Endodermal cell (in vitro differentiated cells): ENCODE data around the gene LCP1. TPM values are rescaled to one million over a fixed set of nuclear protein-coding genes. Genes with fewer than 3 reads are reported as not detected.

Source experiments
- DNase-seq: peaks from one replicate; pipeline ENCODE4 v3.0.0-alpha.2; 2017
- H3K27ac ChIP-seq: 2 replicates; pipeline ENCODE4 v1.5.1; 2013; ENCODE audit warnings: mild to moderate bottlenecking, low read depth, low read length, moderate library complexity
- H3K27me3 ChIP-seq: 2 replicates; pipeline ENCODE4 v1.6.1; 2013; ENCODE audit warnings: mild to moderate bottlenecking, low read length, moderate library complexity; ENCODE audit not compliant: insufficient read depth, control insufficient read depth, poor library complexity, severe bottlenecking
- H3K36me3 ChIP-seq: 2 replicates; pipeline ENCODE4 v1.7.0; 2013; ENCODE audit warnings: mild to moderate bottlenecking, low read length, moderate library complexity; ENCODE audit not compliant: control insufficient read depth, insufficient read depth
- H3K4me1 ChIP-seq: one replicate; pipeline ENCODE4 v1.7.0; 2013; ENCODE audit warnings: low read length; ENCODE audit not compliant: control insufficient read depth, insufficient read depth
- H3K4me3 ChIP-seq: 2 replicates; pipeline ENCODE4 v1.5.1; 2013; ENCODE audit warnings: mild to moderate bottlenecking, low read length, moderate library complexity
- H3K9ac ChIP-seq: 2 replicates; pipeline ENCODE4 v1.6.1; 2013; ENCODE audit warnings: mild to moderate bottlenecking, low read length, moderate library complexity; ENCODE audit not compliant: poor library complexity, severe bottlenecking; ENCODE audit errors: extremely low read depth
- H3K9me3 ChIP-seq: 2 replicates; pipeline ENCODE4 v1.6.1; 2013; ENCODE audit warnings: mild to moderate bottlenecking, low read length, moderate library complexity; ENCODE audit not compliant: control insufficient read depth
- H3K27ac Mint-ChIP-seq: 2 replicates; pipeline ENCODE4 v1.8.0; 2020; ENCODE audit warnings: mixed read lengths
- H3K27me3 Mint-ChIP-seq: 2 replicates; pipeline ENCODE4 v1.8.0; 2021; ENCODE audit warnings: mild to moderate bottlenecking, mixed read lengths; ENCODE audit not compliant: insufficient read depth
- H3K36me3 Mint-ChIP-seq: 2 replicates; pipeline ENCODE4 v1.8.0; 2020; ENCODE audit warnings: low read depth, mixed read lengths
- H3K4me1 Mint-ChIP-seq: 2 replicates; pipeline ENCODE4 v1.8.0; 2020; ENCODE audit warnings: mixed read lengths
- H3K4me3 Mint-ChIP-seq: 2 replicates; pipeline ENCODE4 v1.8.0; 2020; ENCODE audit warnings: mild to moderate bottlenecking, moderate library complexity, mixed read lengths
- H3K9me3 Mint-ChIP-seq: 2 replicates; pipeline ENCODE4 v1.8.0; 2020; ENCODE audit warnings: mild to moderate bottlenecking, mixed read lengths
- CTCF ChIP-seq: fragments of 200-600 bp; sonication (generic); conservative IDR thresholded peaks from 2 replicates; pipeline ENCODE4 v1.5.0; 2021; ENCODE audit warnings: antibody characterized with exemption, mild to moderate bottlenecking
- WGBS, 2 experiments: methylation state at CpG; one replicate each; pipeline versions ENCODE4 v1.1.5 to v1.1.7; 2013; ENCODE audit warnings: missing lambda C conversion rate in 2 of 2, mixed read lengths in 1 of 2; ENCODE audit not compliant: insufficient coverage in 1 of 2, insufficient read length in 1 of 2; 5-methylcytosine and 5-hydroxymethylcytosine counted together
- total RNA-seq, 2 donors: library from RNA; stranded (reverse); fragmentation: NEBNext Ultra II Directional in 1 of 2; extraction: Animal tissue kit (Norgen Biotek cat#: 25700) in 1 of 2; gene quantifications; 2 replicates in 1 of 2; 3 replicates in 1 of 2; pipeline ENCODE4 v1.2.1, GENCODE V29; 2021

Gene LCP1
- total RNA-seq, 2 donors from 2014 or later, result 3.0 to 16.8 TPM

- no peaks in the 10 kb centered on the region for H3K27me3 ChIP-seq
- H3K36me3 ChIP-seq, result no peaks in the 10 kb centered on the region
- no peak for TF ChIP-seq CTCF
- Mint-ChIP-seq H3K4me1 (no peaks in the 10 kb centered on the region), H3K27ac (no peak overlapping the region), H3K4me3 (no peak overlapping the region), H3K36me3 (no peaks in the 10 kb centered on the region), H3K27me3 (no peaks in the 10 kb centered on the region), H3K9me3 (no peaks in the 10 kb centered on the region)
- no peaks in the 10 kb centered on the region for H3K9me3 ChIP-seq
- H3K27ac ChIP-seq, result no peak overlapping the region
- no peak overlapping the region for H3K4me3 ChIP-seq
- WGBS, 2 experiments, result 85% methylated on average over 3 of the region's 3 CpGs; no CpG with 5 or more reads in 1 of the 2 experiments
- no peak overlapping the region for H3K9ac ChIP-seq
- no peaks in the 10 kb centered on the region for H3K4me1 ChIP-seq
- DNase-seq, result no peak
These were observed 87.5 kb downstream of the LCP1 start for GRCh38 chr13:46094478-46094877.

GRCh38 chr13:46088821-46089562 is 93.0 kb downstream of the LCP1 start:
- DNase-seq, result no peak
- no peak overlapping the region for H3K27ac ChIP-seq
- Mint-ChIP-seq H3K27me3 (no peaks in the 10 kb centered on the region), H3K4me1 (no peaks in the 10 kb centered on the region), H3K4me3 (no peak overlapping the region), H3K36me3 (no peaks in the 10 kb centered on the region), H3K27ac (no peak overlapping the region), H3K9me3 (no peaks in the 10 kb centered on the region)
- H3K4me3 ChIP-seq, result no peak overlapping the region
- no peak for TF ChIP-seq CTCF
- no peaks in the 10 kb centered on the region for H3K27me3 ChIP-seq
- no peaks in the 10 kb centered on the region for H3K4me1 ChIP-seq
- 83 to 90% methylated on average over 4 to 5 of the region's 5 CpGs for WGBS, 2 experiments
- no peaks in the 10 kb centered on the region for H3K9me3 ChIP-seq
- H3K9ac ChIP-seq, result no peak overlapping the region
- H3K36me3 ChIP-seq, result no peaks in the 10 kb centered on the region

- Histone ChIP-seq H3K9me3 (no peaks in the 10 kb centered on the region), H3K36me3 (no peaks in the 10 kb centered on the region), H3K4me1 (no peaks in the 10 kb centered on the region), H3K27ac (no peak overlapping the region), H3K27me3 (no peaks in the 10 kb centered on the region), H3K9ac (no peak overlapping the region), H3K4me3 (no peak overlapping the region)
- Mint-ChIP-seq H3K27ac (no peak overlapping the region), H3K4me1 (no peaks in the 10 kb centered on the region), H3K9me3 (no peaks in the 10 kb centered on the region), H3K36me3 (no peaks in the 10 kb centered on the region), H3K27me3 (no peaks in the 10 kb centered on the region), H3K4me3 (no peak overlapping the region)
- TF ChIP-seq CTCF, result no peak
- DNase-seq, result no peak
These were observed 94.5 kb downstream of the LCP1 start for GRCh38 chr13:46087481-46087880.
